Spleen (tissue), 13 donors: ENCODE data around the gene SPTSSB. TPM values are rescaled to one million over a fixed set of nuclear protein-coding genes. Genes with fewer than 3 reads are reported as not detected.
A peak's percentile ranks its signal among the peaks of the same experiment; 100 is the strongest.

Experiments
- DNase-seq: peaks from one replicate; pipeline ENCODE4 v3.0.0-alpha.2; 2020
- H3K27ac ChIP-seq, 8 donors: fragments of 200-600 bp; sonication (generic) in 7 of 8; 1 replicate in 4 of 8; 2 replicates in 4 of 8; pipeline versions ENCODE4 v1.5.0 to v1.8.0; 2016 to 2021; ENCODE audit warnings: inconsistent platforms in 4 of 8, mild to moderate bottlenecking in 4 of 8, moderate library complexity in 1 of 8
- H3K27me3 ChIP-seq, 7 donors: fragments of 200-600 bp; sonication (generic) in 6 of 7; replicated peaks in 1 of 7; 1 replicate in 4 of 7; 2 replicates in 3 of 7; pipeline versions ENCODE4 v1.5.0 to v1.8.0; 2016 to 2021; ENCODE audit warnings: inconsistent platforms in 3 of 7, mild to moderate bottlenecking in 1 of 7
- H3K36me3 ChIP-seq, 6 donors: fragments of 200-600 bp; sonication (generic) in 5 of 6; 1 replicate in 4 of 6; 2 replicates in 2 of 6; pipeline versions ENCODE4 v1.5.0 to v1.8.0; 2016 to 2021; ENCODE audit warnings: inconsistent platforms in 2 of 6
- H3K4me1 ChIP-seq, 6 donors: fragments of 200-600 bp; sonication (generic) in 5 of 6; 1 replicate in 3 of 6; 2 replicates in 3 of 6; pipeline versions ENCODE4 v1.5.0 to v1.8.0; 2016 to 2021; ENCODE audit warnings: inconsistent platforms in 3 of 6
- H3K4me3 ChIP-seq, 8 donors: fragments of 200-600 bp; sonication (generic) in 7 of 8; 1 replicate in 4 of 8; 2 replicates in 4 of 8; pipeline versions ENCODE4 v1.5.0 to v1.8.0; 2016 to 2021; ENCODE audit warnings: inconsistent platforms in 4 of 8, mild to moderate bottlenecking in 4 of 8, moderate library complexity in 2 of 8
- H3K9me3 ChIP-seq, 8 donors: fragments of 200-600 bp; sonication (generic) in 7 of 8; 1 replicate in 4 of 8; 2 replicates in 4 of 8; pipeline versions ENCODE4 v1.5.0 to v1.8.0; 2016 to 2021; ENCODE audit warnings: inconsistent platforms in 4 of 8
- POLR2A ChIP-seq, 3 donors: fragments of 450-650 bp; IDR thresholded peaks; one replicate each; pipeline ENCODE4 v1.5.1; 2017; ENCODE audit warnings: antibody characterized with exemption in 3 of 3, mild to moderate bottlenecking in 1 of 3
- POLR2AphosphoS5 ChIP-seq, 3 donors: sonication (generic); formaldehyde crosslinking; IDR thresholded peaks; one replicate each; pipeline ENCODE4 v1.5.1; 2017; ENCODE audit warnings: antibody characterized with exemption in 3 of 3
- WGBS, 5 donors: extraction: QIAGEN DNeasy Blood & Tissue Kit in 3 of 5; methylation state at CpG; one replicate each; pipeline versions ENCODE4 v1.1.5 to v1.1.7; 2013 to 2018; 5-methylcytosine and 5-hydroxymethylcytosine counted together
- intact Hi-C: fragments of 100-400 bp; cut with DNase I; formaldehyde crosslinking; loops from one replicate; pipeline ENCODE4 v1.15.0; 2023; ENCODE audit warnings: low total_unique reads
- long read RNA-seq, 2 donors: transcript quantifications; one replicate each; lab custom pipeline, GENCODE V29; 2026
- polyA plus RNA-seq, 3 donors: library from polyadenylated mRNA; stranded (reverse); fragments of 200-250 nt; gene quantifications; one replicate each; pipeline ENCODE4 v1.2.1, GENCODE V29; 2013
- total RNA-seq, 7 donors: library from RNA; depleted of rRNA in 3 of 7; stranded (reverse); fragments of >200 nt in 3 of 7; fragmentation: NEBNext Ultra II Directional in 4 of 7; extraction: Animal tissue kit (Norgen Biotek cat#: 25700) in 4 of 7; gene quantifications; one replicate each; pipeline versions ENCODE4 v1.1.0 to v1.2.1, GENCODE V29; 2016 to 2021
- TF ChIP-seq, protein P1 (sequence below), 11 experiments: fragments of 200-600 bp in 7 of 11; fragments of 450-650 bp in 4 of 11; sonication (generic) in 4 of 11; IDR thresholded peaks in 8 of 11; conservative IDR thresholded peaks in 3 of 11; 1 replicate in 7 of 11; 2 replicates in 4 of 11; pipeline versions ENCODE4 v1.4.0 to v1.8.0; 2016 to 2021; ENCODE audit warnings: antibody characterized with exemption in 11 of 11, inconsistent platforms in 4 of 11, mild to moderate bottlenecking in 1 of 11
- donor health status: healthy with polysubstance abuse.
- donor health status: DM: no; HTN: no; CAD: no; lungs with moderate emphysema.
- donor health status: DM: no; HTN: no; CAD: no.
- donor health status: Bipolar disorder and iron deficiency.
- donor health status: healthy.
- donor health status: DM: no; HTN: no; CAD: no.
- donor health status: DM: yes; HTN: yes; CAD: no.

Gene SPTSSB, protein sequence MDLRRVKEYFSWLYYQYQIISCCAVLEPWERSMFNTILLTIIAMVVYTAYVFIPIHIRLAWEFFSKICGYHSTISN
- total RNA-seq (1 to 10 TPM in 2 of 7 donors, under 1 TPM in 5; 0.29 to 4.5 (median 0.87) TPM), polyA plus RNA-seq (under 1 TPM; 0.26 to 0.52 (median 0.35) TPM)
- long read RNA-seq, donor 1: 0 reads
- long read RNA-seq, donor 2, partial matches to known transcripts: 0 of 1 reads
- long read RNA-seq, donor 2, other reads (novel, unspliced or antisense): 0 of 1 reads

DNA sequence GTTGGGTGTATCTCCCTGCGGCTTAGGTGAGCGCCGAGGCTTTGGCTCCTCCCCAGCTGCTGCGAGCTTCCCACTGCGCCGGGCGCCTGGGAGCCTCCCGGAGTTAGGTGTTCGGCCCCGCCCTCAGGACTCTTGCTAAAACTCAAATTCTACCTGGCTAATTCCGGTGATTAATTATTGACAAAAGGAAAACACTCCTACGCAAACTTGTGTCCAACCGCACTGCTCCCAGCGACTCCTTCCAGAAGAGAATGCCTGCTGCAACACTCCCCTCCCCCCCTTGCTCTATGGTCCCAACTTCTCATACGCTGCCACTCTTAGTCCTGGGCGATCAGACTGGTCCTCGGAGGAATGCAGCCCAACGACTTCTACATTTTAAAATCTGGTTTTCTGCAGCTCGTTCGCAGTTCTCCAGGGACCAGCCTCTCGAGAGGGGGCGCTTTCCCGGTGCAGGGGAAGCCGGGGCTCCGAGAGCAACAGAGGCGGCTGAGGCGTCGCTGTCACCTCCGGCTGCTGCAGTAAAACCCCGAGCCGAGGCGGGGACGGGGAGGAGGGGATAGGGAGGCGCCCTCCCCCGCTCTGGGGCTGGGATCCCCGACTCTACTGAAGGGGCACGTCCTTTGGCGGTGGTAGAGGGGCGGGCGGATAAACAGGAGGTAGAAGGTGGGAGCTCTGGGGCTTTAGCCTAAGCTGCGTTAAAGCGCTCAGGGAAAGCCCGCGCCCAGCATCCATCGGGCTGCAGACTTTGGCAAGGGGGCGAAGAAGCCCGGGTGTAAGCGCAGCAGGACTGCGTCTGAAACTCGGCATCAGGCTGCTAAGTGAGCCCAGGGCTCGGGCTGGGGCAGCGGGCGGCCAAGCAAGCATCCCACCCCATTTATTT is at the start of gene SPTSSB:
Gene SPTSSB, minus strand, starts transcription at position 77 of the 880 bp plus-strand sequence. CDS start 25,194 bp downstream, outside the sequence.
- H3K36me3 ChIP-seq: no peaks in the 10 kb centered on the region
- DNase-seq: peak; percentile 80
- WGBS, 5 donors: 1 to 2% (median 2%) methylated on average over 44 to 53 of the region's 53 CpGs
- H3K27ac ChIP-seq: peak within 1 kb of the TSS in 3 of 8 donors; percentile 6 to 22 (median 9)
- H3K4me3 ChIP-seq: peak within 1 kb of the TSS; percentile 34 to 71 (median 40)
- intact Hi-C loops: no loop called here
- peaks cover 0 to 58% (median 36%) of the 10 kb centered on the region in 7 donors for H3K27me3 ChIP-seq
- H3K9me3 ChIP-seq: no peaks in the 10 kb centered on the region
- TF ChIP-seq POLR2A (IDR thresholded peaks at IDR 0.05): no peak
- TF ChIP-seq, protein P1, sequence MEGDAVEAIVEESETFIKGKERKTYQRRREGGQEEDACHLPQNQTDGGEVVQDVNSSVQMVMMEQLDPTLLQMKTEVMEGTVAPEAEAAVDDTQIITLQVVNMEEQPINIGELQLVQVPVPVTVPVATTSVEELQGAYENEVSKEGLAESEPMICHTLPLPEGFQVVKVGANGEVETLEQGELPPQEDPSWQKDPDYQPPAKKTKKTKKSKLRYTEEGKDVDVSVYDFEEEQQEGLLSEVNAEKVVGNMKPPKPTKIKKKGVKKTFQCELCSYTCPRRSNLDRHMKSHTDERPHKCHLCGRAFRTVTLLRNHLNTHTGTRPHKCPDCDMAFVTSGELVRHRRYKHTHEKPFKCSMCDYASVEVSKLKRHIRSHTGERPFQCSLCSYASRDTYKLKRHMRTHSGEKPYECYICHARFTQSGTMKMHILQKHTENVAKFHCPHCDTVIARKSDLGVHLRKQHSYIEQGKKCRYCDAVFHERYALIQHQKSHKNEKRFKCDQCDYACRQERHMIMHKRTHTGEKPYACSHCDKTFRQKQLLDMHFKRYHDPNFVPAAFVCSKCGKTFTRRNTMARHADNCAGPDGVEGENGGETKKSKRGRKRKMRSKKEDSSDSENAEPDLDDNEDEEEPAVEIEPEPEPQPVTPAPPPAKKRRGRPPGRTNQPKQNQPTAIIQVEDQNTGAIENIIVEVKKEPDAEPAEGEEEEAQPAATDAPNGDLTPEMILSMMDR (IDR thresholded peaks at IDR 0.05 in 8 of 11, conservative IDR thresholded peaks at IDR 0.05 in 3 of 11): no peak
- no peak for TF ChIP-seq POLR2AphosphoS5 (IDR thresholded peaks at IDR 0.05)
- peaks cover 0 to 24% (median 21%) of the 10 kb centered on the region in 6 donors for H3K4me1 ChIP-seq

DNA sequence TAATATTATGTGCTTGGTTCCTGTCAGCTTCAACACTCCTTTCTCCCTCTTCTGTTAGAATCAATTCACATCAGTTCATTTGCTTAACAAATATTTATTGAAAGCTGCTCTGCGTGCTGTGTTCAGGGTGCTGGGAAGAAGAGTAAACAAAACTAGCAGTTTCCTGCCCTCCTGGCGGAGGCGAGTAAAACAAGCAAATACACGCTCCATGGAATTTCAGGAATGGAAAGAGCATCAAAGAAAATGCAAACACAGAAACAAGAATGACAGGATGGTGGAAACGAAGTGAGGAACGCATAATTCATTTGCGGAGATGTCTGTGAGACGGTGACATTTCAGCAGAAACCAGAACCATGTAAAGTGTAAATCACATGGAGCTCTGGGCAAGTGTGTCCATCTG is 49.4 kb upstream of the SPTSSB start:
- H3K4me1 ChIP-seq: peaks cover 0 to 3% (median 0%) of the 10 kb centered on the region in 6 donors
- DNase-seq: no peak
- peaks cover 0 to 5% (median 0%) of the 10 kb centered on the region in 8 donors for H3K9me3 ChIP-seq
- TF ChIP-seq, protein P1 (IDR thresholded peaks at IDR 0.05 in 8 of 11, conservative IDR thresholded peaks at IDR 0.05 in 3 of 11): no peak
- TF ChIP-seq POLR2A (IDR thresholded peaks at IDR 0.05): no peak
- no peak for TF ChIP-seq POLR2AphosphoS5 (IDR thresholded peaks at IDR 0.05)
- H3K36me3 ChIP-seq: no peaks in the 10 kb centered on the region
- intact Hi-C loops: loop anchor here (5.0 to 10.0 kb wide), 2 partner anchors 148 to 716 kb away; no protein-coding TSS in a partner anchor
- H3K4me3 ChIP-seq: no peak overlapping the region
- 80 to 90% (median 86%) methylated on average over 8 of the region's 8 CpGs for WGBS, 5 donors
- no peaks in the 10 kb centered on the region for H3K27me3 ChIP-seq
- no peak overlapping the region for H3K27ac ChIP-seq

DNA sequence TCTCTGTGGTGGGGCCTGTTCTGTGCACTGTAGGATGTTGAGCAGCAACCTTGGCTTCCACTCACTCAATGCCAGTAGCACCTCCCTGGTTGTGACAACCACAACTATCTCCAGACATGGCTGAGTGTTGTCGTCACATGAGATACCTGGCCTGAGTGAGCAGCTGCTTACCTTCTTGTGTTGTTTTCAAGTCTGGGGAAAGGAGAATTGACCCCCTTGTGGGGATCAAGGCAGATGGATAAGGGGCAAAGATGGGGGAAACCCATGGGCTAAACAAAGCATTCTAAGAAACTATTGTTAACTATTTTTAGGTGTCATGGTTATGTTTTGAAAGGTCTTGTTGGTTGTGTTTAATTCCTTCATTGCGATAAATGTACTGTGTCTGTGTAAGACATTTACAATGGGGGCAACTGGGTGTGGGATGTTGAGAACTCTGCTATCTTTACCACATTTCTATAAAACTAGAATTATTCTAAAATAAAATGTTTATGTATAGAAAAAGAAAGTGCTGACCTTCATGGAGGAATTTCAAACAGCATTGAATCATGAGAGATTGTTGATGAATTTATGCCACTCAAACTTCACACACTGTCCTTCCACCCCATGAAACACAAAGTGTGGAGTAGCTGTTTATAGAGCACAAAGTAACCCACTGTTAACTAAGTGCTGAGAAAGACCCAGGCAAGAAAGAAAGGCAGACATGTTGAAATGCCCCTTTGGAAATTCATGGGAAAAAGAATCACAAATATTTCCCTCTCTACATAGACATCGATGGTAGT is 48.4 kb upstream of the SPTSSB start:
- DNase-seq: no peak
- H3K27me3 ChIP-seq: no peaks in the 10 kb centered on the region
- H3K9me3 ChIP-seq: peaks cover 0 to 5% (median 0%) of the 10 kb centered on the region in 8 donors
- TF ChIP-seq POLR2A (IDR thresholded peaks at IDR 0.05): no peak
- no peak for TF ChIP-seq POLR2AphosphoS5 (IDR thresholded peaks at IDR 0.05)
- TF ChIP-seq, protein P1 (IDR thresholded peaks at IDR 0.05 in 8 of 11, conservative IDR thresholded peaks at IDR 0.05 in 3 of 11): no peak
- peaks cover 0 to 3% (median 0%) of the 10 kb centered on the region in 6 donors for H3K4me1 ChIP-seq
- 90 to 98% (median 94%) methylated on average over 3 of the region's 3 CpGs for WGBS, 5 donors
- intact Hi-C loops: loop anchor here (5.0 to 10.0 kb wide), 2 partner anchors 147 to 715 kb away; no protein-coding TSS in a partner anchor
- H3K36me3 ChIP-seq: no peaks in the 10 kb centered on the region
- H3K4me3 ChIP-seq: no peak overlapping the region
- no peak overlapping the region for H3K27ac ChIP-seq
